Measurements from ENCODE around the gene SPAG9.

- TF ChIP-seq POLR2A (IDR thresholded peaks at IDR 0.05) (no peak), CTCF (IDR thresholded peaks at IDR 0.05) (no peak)
Measured at GRCh38 chr17:50946223-50946890, 174.3 kb downstream of the SPAG9 start.
